OCI-LY3 (cell line): Measurements from ENCODE around the gene EPHB1.

Experiments used
- H2AFZ ChIP-seq: fragments of 200-600, 300-600 bp; shearing (Covaris generic); 2 replicates; pipeline ENCODE4 v1.6.0; 2014; ENCODE audit warnings: antibody characterized with exemption, low read depth, low read length
- H3K27ac ChIP-seq: fragments of 200-600, 300-600 bp; sonication (generic); 2 replicates; pipeline ENCODE4 v1.5.1; 2014; ENCODE audit warnings: mild to moderate bottlenecking, low read length, moderate library complexity, mixed read lengths
- H3K27me3 ChIP-seq: fragments of 200-600, 300-600 bp; sonication (generic); 2 replicates; pipeline ENCODE4 v1.6.1; 2014; ENCODE audit warnings: low read depth, low read length, mixed read lengths
- H3K36me3 ChIP-seq: fragments of 200-600, 300-600 bp; sonication (generic); replicated peaks from 2 replicates; pipeline ENCODE3; 2014; ENCODE audit warnings: low read depth, low read length, mixed read lengths
- H3K4me1 ChIP-seq: fragments of 300-600, 200-600 bp; sonication (generic); 2 replicates; pipeline ENCODE4 v1.6.1; 2014; ENCODE audit warnings: low read length, mixed read lengths
- H3K4me2 ChIP-seq: fragments of 200-600, 300-600 bp; sonication (generic); 2 replicates; pipeline ENCODE4 v1.6.1; 2014; ENCODE audit warnings: low read length, mixed read lengths
- H3K4me3 ChIP-seq: fragments of 300-600, 200-600 bp; sonication (generic); 2 replicates; pipeline ENCODE4 v1.5.1; 2014; ENCODE audit warnings: antibody characterized with exemption, mild to moderate bottlenecking, low read length, moderate library complexity
- H3K79me2 ChIP-seq: fragments of 300-600, 200-600 bp; shearing (Covaris generic); 2 replicates; pipeline ENCODE4 v1.6.1; 2014; ENCODE audit warnings: mild to moderate bottlenecking, low read length, mixed read lengths
- H3K9ac ChIP-seq: fragments of 300-600, 200-600 bp; shearing (Covaris generic); 2 replicates; pipeline ENCODE4 v1.6.0; 2014; ENCODE audit warnings: mild to moderate bottlenecking, low read length, moderate library complexity
- H3K9me3 ChIP-seq: fragments of 200-600, 300-600 bp; shearing (Covaris generic); 2 replicates; pipeline ENCODE4 v1.6.1; 2014; ENCODE audit warnings: low read length, mixed read lengths; ENCODE audit not compliant: insufficient read depth
- H4K20me1 ChIP-seq: fragments of 200-600, 300-600 bp; sonication (generic); 2 replicates; pipeline ENCODE4 v1.6.1; 2016; ENCODE audit warnings: low read length, mixed read lengths; ENCODE audit not compliant: insufficient read depth
- EZH2phosphoT487 ChIP-seq: fragments of 200-600 bp; shearing (Covaris generic); IDR thresholded peaks from 2 replicates; pipeline ENCODE4 v1.6.1; 2018; ENCODE audit warnings: antibody characterized with exemption, mixed run types, low read depth
- TF ChIP-seq, protein P1 (sequence below): fragments of 200-600, 300-600 bp; sonication (generic); IDR thresholded peaks from 2 replicates; pipeline ENCODE4 v1.5.1; 2014; ENCODE audit warnings: antibody characterized with exemption, low read length, low read depth

EPHB1 gene

GRCh38 chr3:134879990-134880389, 84.9 kb downstream of the EPHB1 start:
- H3K27me3 ChIP-seq: no peaks in the 10 kb centered on the region
- H3K4me2 ChIP-seq: no peak overlapping the region
- H3K9ac ChIP-seq: no peak overlapping the region
- peaks cover 41% of the 10 kb centered on the region for H3K36me3 ChIP-seq
- no peak overlapping the region for H2AFZ ChIP-seq
- H3K4me3 ChIP-seq: no peak overlapping the region
- H3K9me3 ChIP-seq: no peaks in the 10 kb centered on the region
- no peak for TF ChIP-seq EZH2phosphoT487
- TF ChIP-seq, protein P1, sequence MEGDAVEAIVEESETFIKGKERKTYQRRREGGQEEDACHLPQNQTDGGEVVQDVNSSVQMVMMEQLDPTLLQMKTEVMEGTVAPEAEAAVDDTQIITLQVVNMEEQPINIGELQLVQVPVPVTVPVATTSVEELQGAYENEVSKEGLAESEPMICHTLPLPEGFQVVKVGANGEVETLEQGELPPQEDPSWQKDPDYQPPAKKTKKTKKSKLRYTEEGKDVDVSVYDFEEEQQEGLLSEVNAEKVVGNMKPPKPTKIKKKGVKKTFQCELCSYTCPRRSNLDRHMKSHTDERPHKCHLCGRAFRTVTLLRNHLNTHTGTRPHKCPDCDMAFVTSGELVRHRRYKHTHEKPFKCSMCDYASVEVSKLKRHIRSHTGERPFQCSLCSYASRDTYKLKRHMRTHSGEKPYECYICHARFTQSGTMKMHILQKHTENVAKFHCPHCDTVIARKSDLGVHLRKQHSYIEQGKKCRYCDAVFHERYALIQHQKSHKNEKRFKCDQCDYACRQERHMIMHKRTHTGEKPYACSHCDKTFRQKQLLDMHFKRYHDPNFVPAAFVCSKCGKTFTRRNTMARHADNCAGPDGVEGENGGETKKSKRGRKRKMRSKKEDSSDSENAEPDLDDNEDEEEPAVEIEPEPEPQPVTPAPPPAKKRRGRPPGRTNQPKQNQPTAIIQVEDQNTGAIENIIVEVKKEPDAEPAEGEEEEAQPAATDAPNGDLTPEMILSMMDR: no peak
- no peak overlapping the region for H3K27ac ChIP-seq
- H4K20me1 ChIP-seq: peaks cover 97% of the 10 kb centered on the region
- H3K4me1 ChIP-seq: peaks cover 60% of the 10 kb centered on the region
- H3K79me2 ChIP-seq: peaks cover 100% of the 10 kb centered on the region

DNA sequence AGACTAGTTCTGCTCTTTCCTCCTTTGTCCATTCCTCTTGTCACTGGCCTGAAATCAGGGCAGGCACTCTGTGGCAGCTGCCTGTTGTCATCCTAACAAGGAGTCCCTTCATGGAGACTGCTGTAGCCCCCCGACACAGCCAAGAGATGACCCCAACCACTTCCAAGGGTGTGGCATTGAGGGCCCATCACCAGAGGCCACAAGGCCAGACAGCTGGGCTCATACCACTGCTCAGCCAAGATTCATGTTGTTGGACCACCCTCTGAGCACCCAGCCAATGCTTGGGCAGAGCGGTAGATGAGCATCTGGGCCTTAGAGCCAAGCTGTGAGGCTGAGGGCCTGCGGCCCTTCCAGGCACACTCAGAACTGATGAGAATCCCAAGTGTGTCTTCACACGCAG, 85.4 kb downstream of the EPHB1 start:
- Histone ChIP-seq H3K9me3 (no peaks in the 10 kb centered on the region), H3K9ac (no peak overlapping the region), H4K20me1 (peaks cover 97% of the 10 kb centered on the region), H3K4me1 (peaks cover 60% of the 10 kb centered on the region), H3K4me3 (no peak overlapping the region), H3K27ac (no peak overlapping the region), H3K27me3 (no peaks in the 10 kb centered on the region), H3K36me3 (peaks cover 44% of the 10 kb centered on the region), H3K4me2 (no peak overlapping the region), H3K79me2 (peaks cover 100% of the 10 kb centered on the region), H2AFZ (no peak overlapping the region)
- no peak for TF ChIP-seq EZH2phosphoT487
- TF ChIP-seq, protein P1: no peak

DNA sequence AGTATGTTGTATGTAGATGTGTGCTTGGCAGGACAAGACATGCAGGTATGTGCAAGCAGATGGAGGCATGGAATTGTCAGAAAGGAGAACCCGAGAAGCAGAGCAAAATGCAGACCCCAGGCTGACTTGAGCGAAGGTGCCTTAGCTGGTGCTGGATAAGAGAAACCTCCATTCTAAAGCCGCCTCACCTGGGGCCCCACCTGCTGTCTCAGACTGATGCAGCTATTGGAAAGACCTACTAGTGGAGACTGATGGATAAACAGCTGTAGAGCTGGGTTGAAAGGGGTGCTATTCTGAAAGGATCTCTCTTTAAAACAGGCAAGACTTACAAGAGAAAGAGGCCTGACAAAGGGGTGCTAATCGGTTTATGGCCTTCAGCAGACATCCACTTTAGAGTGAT, 86.2 kb downstream of the EPHB1 start:
- no peaks in the 10 kb centered on the region for H3K9me3 ChIP-seq
- H3K27me3 ChIP-seq: no peaks in the 10 kb centered on the region
- H3K79me2 ChIP-seq: peaks cover 100% of the 10 kb centered on the region
- H3K9ac ChIP-seq: no peak overlapping the region
- H3K4me3 ChIP-seq: no peak overlapping the region
- TF ChIP-seq, protein P1: no peak
- no peak for TF ChIP-seq EZH2phosphoT487
- H3K27ac ChIP-seq: no peak overlapping the region
- H3K4me2 ChIP-seq: no peak overlapping the region
- H3K4me1 ChIP-seq: peaks cover 60% of the 10 kb centered on the region
- H2AFZ ChIP-seq: no peak overlapping the region
- peaks cover 97% of the 10 kb centered on the region for H4K20me1 ChIP-seq
- H3K36me3 ChIP-seq: peaks cover 46% of the 10 kb centered on the region

- no peak for TF ChIP-seq EZH2phosphoT487
- TF ChIP-seq, protein P1: no peak
Measured at GRCh38 chr3:134883697-134884385, 88.8 kb downstream of the EPHB1 start.

More at GRCh38 chr3:134883697-134884385, 88.8 kb downstream of the EPHB1 start:
- H3K4me1 ChIP-seq: peaks cover 56% of the 10 kb centered on the region
- peaks cover 60% of the 10 kb centered on the region for H3K36me3 ChIP-seq
- H2AFZ ChIP-seq: no peak overlapping the region
- no peak overlapping the region for H3K4me3 ChIP-seq
- H3K27ac ChIP-seq: no peak overlapping the region
- peaks cover 96% of the 10 kb centered on the region for H4K20me1 ChIP-seq
- peaks cover 100% of the 10 kb centered on the region for H3K79me2 ChIP-seq
- no peak overlapping the region for H3K9ac ChIP-seq
- no peaks in the 10 kb centered on the region for H3K9me3 ChIP-seq
- peak overlapping the region; percentile 8; the same call in 1 of the 2 replicates for H3K4me2 ChIP-seq
- no peaks in the 10 kb centered on the region for H3K27me3 ChIP-seq
